ENCODE measurements around the gene TNFAIP3.
A peak's percentile ranks its signal among the peaks of the same experiment; 100 is the strongest.

The TNFAIP3 gene

GRCh38 chr6:137903933-137904821 is 37.1 kb downstream of the TNFAIP3 start:
- DNase-seq = peak in 1 of 2 donors; percentile 71

DNA sequence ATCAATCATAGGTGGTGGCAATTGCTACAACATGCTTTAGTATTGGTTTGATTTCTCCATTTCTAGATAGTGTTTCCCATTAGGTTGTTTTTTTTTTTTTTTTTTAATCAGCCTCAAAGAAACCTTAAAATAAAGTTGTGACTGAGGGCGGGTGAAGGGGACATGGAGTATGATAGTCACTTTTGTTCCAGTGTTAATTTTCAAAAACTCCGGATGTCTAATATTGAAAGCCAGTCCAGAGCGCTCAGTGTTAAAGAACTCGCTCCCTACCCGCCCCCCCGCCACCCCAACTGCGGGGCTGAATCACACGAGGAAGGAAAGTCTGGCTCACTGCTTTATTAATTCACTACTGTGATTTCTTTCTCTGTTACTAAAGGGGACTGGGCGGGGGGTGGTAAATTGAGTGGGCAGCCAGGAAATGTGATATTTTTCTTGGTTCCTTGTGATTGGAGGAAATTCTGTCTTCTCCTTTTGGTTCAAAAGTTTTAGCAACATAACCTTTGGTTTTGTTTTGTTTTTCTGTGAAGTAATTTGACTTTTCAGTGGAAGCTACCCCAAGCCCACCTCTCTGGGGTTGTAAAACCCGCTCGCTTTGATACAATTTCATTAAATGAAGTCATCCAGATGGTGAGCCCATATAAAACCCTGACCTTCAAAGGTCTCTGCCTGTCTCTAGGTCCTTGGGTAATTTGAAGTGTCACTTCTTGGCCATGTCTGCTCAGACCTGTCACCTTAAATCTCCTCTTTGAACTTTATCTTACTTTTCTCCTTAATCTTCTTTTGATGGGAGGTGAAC is 38.0 kb downstream of the TNFAIP3 start:
- peak; percentile 85 to 88 for DNase-seq

DNA sequence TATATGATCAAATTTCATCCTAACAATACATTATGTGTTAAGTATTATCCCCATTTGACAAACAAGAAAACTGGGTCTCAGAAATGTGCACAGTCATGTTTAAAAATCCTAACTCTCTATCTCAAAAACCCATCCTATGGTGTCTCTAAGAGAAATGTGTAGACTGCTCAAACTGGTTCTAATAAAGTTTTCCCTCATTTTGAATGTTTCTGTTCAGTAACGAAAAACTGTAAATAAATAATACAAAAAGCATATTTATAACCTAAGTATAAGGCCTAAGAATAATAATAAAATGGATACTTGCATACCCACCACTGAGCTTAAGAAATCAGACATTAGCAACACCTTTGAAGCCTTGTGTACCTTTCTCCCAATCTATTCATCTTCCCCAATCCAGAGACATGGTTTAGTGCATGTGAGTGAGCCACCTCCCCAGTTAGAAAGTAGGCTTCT is 39.0 kb downstream of the TNFAIP3 start:
- DNase-seq = no peak

DNA sequence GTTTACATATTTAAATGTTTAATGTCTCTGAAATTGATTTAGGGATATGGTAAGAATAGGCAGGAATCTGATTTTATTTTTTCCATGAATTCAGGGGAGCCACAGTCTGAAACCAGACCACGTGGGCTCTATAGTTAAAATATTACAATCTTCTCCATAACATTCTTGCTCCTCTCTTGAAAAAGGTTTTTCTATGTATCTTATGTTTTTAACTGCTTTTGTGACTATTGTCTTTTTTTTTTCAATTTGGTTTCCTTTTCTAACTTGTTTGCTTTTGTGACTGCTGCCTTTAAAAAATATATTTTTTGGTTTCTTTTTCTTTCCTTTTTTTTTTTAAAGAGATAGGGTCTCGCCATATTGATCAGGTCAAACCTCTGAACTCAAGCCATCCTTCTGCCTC is 40.1 kb downstream of the TNFAIP3 start:
- no peak for DNase-seq

- no peak for DNase-seq
Measured at GRCh38 chr6:137909533-137909932, 42.5 kb downstream of the TNFAIP3 start.

DNA sequence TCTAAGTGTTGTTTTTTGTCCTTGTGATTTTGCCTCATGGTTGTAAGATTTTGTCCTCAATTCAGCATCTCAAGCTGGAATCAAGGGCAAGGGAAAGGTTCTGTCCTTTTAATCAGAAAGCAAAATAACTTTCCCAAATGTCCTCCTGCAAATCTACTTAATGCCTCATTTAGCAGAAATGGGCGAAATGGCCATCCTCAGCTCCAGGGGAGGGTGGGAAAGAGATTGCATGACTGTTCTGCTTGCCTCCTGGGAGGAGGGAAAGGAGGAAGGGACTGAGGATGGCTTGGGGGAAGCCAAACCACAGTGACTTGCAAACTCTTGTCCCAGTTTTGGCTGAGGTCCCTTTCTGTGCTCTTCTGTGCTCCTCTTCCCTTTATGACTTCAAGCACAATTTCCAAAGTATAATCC is 43.4 kb downstream of the TNFAIP3 start:
- DNase-seq = peak; percentile 74 to 88

DNA sequence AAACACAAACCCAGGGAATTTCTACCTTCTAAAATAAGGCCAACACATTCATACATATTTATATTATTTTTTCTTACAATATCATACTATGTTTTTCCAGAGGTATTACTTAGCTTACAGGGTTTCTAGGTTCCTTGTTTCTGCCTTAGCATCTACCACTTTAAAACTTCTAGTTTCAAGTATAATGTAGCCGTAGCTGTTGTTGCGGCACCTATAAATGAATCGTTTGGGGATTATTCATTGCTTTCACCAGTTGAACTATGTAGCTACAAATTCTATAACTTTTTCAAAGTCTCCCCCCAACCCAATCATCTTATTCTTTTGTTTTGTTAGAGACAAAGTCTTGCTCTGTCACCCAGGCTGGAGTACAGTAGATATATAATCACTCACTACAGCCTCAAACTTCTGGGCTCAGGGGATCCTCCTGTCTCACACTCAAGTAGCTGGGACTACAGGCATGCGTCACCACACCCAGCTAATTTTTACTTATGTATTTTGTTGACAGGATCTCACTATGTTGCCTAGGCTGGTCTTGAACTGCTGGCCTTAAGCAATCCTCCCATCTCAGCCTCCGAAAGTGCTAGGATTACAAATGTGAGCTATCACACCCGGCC is 43.9 kb downstream of the TNFAIP3 start:
- DNase-seq = no peak

DNA sequence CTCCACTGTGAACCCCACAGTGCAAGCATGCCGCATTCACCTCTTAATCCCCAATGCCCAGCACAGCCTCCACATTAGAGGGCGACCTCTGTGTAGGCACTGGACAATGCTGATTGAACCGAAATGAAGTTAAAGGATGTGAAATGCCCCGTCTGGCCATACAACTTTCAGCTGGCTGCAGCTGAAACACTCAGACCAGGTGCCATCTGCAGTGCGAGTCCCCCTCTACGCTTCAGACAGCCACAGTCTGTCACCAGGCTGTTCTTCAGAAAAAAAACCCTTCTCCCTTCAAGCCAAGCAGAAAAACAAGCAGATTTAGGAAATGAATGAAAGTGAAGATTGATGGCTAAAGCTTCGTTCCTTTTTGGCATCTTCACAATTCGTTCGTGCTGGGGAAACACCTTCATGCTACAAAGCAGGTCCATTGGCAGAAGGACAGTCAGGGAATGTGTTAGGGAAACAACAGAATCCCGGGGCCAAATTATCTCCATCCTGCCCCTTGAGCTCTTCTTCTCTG is 44.7 kb downstream of the TNFAIP3 start:
- no peak for DNase-seq

DNA sequence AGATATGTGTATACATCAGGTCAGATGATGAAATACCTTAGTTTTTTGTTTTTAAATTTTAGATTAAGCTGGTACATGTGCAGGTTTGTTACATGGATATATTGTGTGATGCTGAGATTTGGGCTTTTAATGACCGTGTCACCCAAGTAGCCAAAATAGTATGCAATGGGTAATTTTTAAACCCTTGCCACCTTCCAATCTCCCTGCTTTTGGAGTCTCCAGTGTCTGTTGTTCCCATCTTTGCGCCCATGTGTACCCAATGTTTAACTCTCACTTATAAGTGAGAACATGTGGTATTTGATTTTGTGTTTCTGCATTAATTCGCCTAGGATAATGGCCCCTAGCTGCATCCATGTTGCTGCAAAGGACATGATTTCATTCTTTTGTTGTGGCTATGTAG is 45.8 kb downstream of the TNFAIP3 start:
- no peak for DNase-seq

DNA sequence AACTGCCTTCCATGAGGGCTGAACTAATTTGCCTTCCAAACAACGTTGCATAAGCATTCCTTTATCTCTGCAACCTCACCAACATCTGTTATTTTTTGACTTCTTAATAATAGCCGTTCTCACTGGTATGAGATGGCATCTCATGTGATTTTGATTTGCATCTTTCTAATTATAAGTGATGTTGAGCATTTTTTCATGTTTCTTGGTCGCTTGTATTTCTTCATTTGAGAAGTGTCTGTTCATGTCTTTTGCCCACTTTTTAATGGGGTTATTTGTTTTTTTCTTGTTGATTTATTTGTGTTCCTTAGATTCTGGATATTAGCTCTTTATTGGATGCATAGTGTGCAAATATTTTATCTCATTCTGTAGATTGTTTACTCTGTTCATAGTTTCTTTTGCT is 46.4 kb downstream of the TNFAIP3 start:
- no peak for DNase-seq

GRCh38 chr6:137913996-137914529 is 47.0 kb downstream of the TNFAIP3 start:
- no peak for DNase-seq

DNA sequence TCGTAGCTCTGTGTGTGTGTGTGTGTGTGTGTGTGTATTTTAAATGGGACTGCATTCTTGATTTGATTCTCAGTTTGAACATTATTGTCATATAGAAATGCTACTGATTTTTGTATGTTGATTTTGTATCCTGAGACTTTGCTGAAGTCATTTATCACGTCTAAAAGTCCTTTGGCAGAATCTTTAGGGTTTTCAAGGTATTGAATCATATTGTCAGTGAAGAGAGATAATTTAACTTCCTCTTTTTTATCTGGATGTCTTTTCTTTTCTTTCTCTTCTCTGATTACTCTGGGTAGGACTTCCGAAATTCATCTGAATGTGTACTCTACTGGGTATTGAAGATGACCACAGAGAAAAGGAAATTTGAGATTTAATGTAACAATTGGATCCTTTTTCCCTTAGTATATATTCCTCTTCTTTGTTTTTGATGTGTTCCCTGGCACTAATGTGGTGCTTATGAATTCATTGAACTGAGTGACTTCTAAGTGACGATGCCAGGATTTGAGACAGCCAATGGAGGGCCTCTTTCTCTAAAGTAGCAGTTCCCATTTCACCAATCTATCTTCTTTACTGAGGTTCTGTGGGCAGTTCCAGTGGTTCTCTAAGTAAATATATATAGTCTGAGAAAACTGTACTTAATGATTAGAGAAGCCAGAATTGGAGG is 47.6 kb downstream of the TNFAIP3 start:
- no peak for DNase-seq

DNA sequence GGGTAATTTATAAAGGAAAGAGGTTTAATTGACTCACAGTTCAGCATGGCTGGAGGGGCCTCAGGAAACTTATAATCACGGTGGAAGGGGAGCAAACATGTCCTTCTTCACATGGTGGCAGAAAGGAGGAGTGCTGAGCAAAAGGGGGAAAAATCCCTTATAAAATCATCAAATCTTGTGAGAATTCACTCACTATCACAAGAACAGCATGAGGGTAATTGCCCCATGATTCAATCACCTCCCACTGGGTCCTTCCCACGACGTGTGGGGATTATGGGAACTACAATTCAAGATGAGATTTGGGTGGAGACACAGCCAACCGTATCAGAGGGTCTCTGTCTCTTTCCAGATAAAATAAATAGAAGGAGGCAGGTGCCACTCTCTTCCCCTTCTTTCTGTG is 48.7 kb downstream of the TNFAIP3 start:
- DNase-seq = peak; percentile 66 to 82

DNA sequence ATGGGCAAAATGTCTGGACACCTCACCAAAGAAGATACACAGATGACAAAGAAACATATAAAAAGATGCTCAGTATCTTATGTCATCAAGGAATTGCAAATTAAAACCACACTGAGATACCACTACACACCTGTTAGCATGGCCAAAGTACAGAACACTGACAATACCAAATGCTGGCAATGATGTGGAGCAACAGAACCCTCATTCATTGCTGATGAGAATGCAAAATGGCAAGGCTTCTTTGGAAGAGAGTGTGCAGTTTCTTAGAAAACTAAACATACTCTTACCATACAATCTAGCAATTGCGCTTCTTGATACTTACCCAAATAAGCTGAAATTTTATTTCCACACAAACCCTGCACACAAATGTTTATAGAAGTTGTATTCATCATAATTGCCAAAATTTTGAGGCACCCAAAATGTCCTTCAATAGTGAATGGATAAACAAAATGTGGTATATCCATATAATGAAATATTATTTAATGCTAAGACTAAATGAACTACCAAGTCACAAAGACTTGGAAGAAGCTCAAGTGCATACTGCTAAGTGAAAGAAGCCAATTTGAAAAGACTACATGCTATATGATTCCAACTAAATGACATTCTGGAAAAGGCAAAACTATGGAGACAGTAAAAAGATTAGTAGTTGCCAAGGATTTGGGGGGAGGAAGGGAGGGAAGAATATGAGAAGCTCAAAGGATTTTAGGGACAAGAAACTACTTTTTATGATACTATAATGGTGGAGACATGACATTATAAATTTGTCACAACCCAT is 50.7 kb downstream of the TNFAIP3 start:
- DNase-seq = no peak

DNA sequence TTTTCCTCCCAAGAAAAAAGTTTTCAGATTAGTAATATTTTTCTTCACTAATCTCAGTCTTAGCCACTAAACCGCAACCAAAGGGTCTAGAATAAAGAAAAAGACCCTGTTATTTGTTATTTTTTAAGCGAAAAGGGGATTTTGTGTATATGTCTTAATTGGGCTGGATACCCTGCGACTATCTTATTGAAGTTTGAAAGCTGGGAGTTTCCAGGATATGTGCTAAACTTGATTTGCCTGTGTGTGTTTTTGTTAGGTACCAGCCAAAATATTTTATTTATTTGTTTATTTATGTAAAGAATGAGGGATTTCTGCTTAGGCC is 52.4 kb downstream of the TNFAIP3 start:
- no peak for DNase-seq

- DNase-seq = peak; percentile 49 to 85
Measured at GRCh38 chr6:137919837-137920730, 53.0 kb downstream of the TNFAIP3 start.

DNA sequence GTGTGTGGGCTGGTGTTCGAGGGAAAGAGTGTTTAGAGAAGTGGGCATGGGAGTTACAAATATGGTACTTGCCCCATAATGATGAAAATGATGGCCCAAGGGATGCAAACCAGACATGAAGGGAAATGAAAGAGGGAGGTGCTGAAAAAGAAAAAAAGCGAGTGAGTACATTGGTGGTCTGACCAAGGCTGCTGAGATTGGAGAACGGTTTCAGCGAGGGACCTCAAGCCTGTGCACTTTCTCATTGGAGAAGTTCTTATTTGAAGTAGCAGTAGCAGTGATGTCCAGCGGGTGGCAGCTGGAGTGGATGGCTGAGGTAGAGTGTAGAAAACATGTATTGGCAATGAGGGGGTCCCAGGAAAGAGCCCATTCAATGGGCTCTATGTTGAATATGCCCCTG is 54.8 kb downstream of the TNFAIP3 start:
- DNase-seq = peak; percentile 73 to 88

DNA sequence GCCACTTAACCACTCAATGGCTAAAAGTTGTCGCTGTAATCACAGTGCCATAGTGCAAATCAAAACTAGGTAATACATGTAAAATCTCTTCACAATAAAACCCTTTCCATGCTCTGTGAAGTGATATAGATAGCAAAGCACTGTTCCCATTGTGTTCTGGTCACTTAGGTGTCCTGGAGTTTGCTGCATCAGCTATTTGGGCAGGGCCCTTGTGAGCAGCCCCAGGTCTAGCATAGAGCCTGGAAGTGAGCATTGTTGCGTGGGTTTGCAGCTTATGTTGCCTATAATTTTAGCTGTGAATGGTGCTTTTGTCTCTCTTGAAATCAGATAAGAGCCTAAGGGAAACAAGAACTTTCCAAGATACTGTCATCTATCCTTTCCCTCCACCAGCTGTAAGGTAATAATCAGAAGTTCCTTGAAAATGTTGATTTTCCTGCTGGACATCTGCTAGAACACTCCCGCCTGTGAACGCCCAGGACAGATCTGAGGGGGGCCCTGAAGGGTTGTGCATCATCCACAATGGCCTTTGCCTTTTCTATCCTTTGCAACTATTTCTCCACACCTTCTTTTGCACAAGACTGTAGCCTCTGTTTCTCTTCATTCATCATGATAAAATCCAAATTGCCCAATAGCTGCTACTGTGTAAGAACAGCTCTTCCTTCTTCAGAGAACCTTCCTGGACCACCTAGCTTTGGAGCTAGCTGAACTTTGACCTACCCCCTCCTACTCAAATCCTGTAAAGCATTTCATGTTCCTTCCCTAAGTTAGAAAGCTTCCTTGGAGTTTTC is 57.0 kb downstream of the TNFAIP3 start:
- DNase-seq = peak; percentile 51 to 67

DNA sequence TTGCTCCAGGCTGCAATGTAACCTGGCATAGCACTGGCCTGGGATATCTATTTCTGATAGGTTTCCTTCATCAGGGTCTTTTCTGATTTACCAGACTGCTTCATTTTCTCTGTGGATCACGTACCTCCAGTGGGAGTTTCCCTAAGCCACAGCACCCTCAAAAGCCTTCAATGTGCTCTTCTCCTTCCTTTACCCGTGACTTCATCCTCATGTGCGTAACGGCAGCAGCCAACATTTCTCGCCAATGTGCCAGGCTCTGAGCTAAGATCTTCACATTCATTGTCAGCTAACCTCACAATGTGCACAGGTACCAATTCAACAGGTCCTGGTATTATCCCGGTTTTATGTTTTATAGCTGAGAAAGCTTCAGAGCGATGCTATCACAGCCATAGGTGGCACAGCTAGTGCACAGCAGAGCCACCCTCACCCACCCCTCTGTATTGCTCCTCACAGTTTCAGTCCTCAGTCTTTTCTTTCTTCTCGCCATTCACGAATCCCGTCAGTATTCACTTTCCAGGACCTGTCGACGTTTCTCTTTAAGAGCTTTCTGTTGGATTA is 58.2 kb downstream of the TNFAIP3 start:
- peak in 1 of 2 donors; percentile 79 for DNase-seq
